IMR-90 (cell line): ENCODE measurements around the gene CTSF. TPM values are rescaled to one million over a fixed set of nuclear protein-coding genes. Genes with fewer than 3 reads are reported as not detected.
A peak's percentile ranks its signal among the peaks of the same experiment; 100 is the strongest.

Experiments used
- ATAC-seq: fragments of 200-7000 bp; cut with Tn5 transposase; 2 replicates; pipeline ENCODE4 v1.9.1; 2020; ENCODE audit warnings: low read depth, mild to moderate bottlenecking, moderate library complexity
- BruUV-seq: library from RNA; stranded (reverse); fragments of 400-500 nt; replicated peaks from 2 replicates; lab custom pipeline; 2021; lab: Mats Ljungman, UMichigan
- CTCF ChIA-PET: fragments of 300-600 bp; formaldehyde crosslinking; extraction: SDS; loops from one replicate; lab custom pipeline; 2021; ENCODE audit warnings: antibody characterized with exemption; lab: Yijun Ruan, JAX
- POLR2A ChIA-PET: fragments of 300-600 bp; sonication (Branson Sonifier 250); formaldehyde crosslinking; loops from one replicate; lab custom pipeline; 2022; ENCODE audit warnings: antibody characterized with exemption; ENCODE audit not compliant: unreplicated experiment; lab: Charles Lee
- DNase-seq: peaks from one replicate; pipeline ENCODE4 v3.0.0; 2013
- H2AFZ ChIP-seq: replicated peaks from 2 replicates; pipeline ENCODE3; 2013; ENCODE audit warnings: low read length, mild to moderate bottlenecking; ENCODE audit not compliant: poor library complexity
- H2AK5ac ChIP-seq: 2 replicates; pipeline ENCODE4 v1.6.1; 2013; ENCODE audit warnings: low read depth, low read length, inconsistent platforms
- H2AK9ac ChIP-seq: replicated peaks from 2 replicates; pipeline ENCODE3; 2013; ENCODE audit warnings: mild to moderate bottlenecking, low read depth, low read length, moderate library complexity; ENCODE audit not compliant: poor library complexity
- H2BK120ac ChIP-seq: 2 replicates; pipeline ENCODE4 v1.6.1; 2013; ENCODE audit warnings: low read depth, low read length, inconsistent platforms
- H2BK15ac ChIP-seq: 3 replicates; pipeline ENCODE4 v1.6.1; 2013; ENCODE audit warnings: low read depth, low read length, inconsistent platforms
- H2BK20ac ChIP-seq: 2 replicates; pipeline ENCODE4 v1.6.1; 2013; ENCODE audit warnings: low read depth, mild to moderate bottlenecking, inconsistent platforms, low read length, moderate library complexity
- H2BK5ac ChIP-seq: 2 replicates; pipeline ENCODE4 v1.6.1; 2013; ENCODE audit warnings: mild to moderate bottlenecking, low read depth, low read length, inconsistent platforms; ENCODE audit not compliant: poor library complexity, severe bottlenecking
- H3K14ac ChIP-seq: replicated peaks from 2 replicates; pipeline ENCODE4 v1.6.1; 2013; ENCODE audit warnings: low read depth, low read length, inconsistent platforms
- H3K18ac ChIP-seq: 2 replicates; pipeline ENCODE4 v1.6.1; 2013; ENCODE audit warnings: low read depth, low read length, control low read depth
- H3K23ac ChIP-seq: 2 replicates; pipeline ENCODE4 v1.6.1; 2013; ENCODE audit warnings: low read depth, low read length, inconsistent platforms
- H3K27ac ChIP-seq: 2 replicates; pipeline ENCODE4 v1.5.1; 2013; ENCODE audit warnings: mild to moderate bottlenecking, control low read depth, low read length; ENCODE audit not compliant: insufficient read depth
- H3K27me3 ChIP-seq: 2 replicates; pipeline ENCODE4 v1.6.1; 2013; ENCODE audit warnings: low read length; ENCODE audit not compliant: control insufficient read depth, insufficient read depth
- H3K36me3 ChIP-seq: 2 replicates; pipeline ENCODE4 v1.6.1; 2013; ENCODE audit warnings: low read length, mixed read lengths; ENCODE audit not compliant: control insufficient read depth, insufficient read depth
- H3K4ac ChIP-seq: 2 replicates; pipeline ENCODE4 v1.6.1; 2013; ENCODE audit warnings: low read depth, low read length, inconsistent platforms
- H3K4me1 ChIP-seq: 2 replicates; pipeline ENCODE4 v1.6.1; 2013; ENCODE audit warnings: low read length, mixed read lengths; ENCODE audit not compliant: control insufficient read depth, insufficient read depth
- H3K4me2 ChIP-seq: 2 replicates; pipeline ENCODE4 v1.6.1; 2013; ENCODE audit warnings: low read depth, mild to moderate bottlenecking, control low read depth, low read length, moderate library complexity
- H3K4me3 ChIP-seq: 2 replicates; pipeline ENCODE4 v1.5.1; 2013; ENCODE audit warnings: low read depth, mild to moderate bottlenecking, control low read depth, low read length, moderate library complexity; ENCODE audit not compliant: insufficient read depth
- H3K56ac ChIP-seq: 2 replicates; pipeline ENCODE4 v1.6.1; 2013; ENCODE audit warnings: low read length, inconsistent platforms; ENCODE audit not compliant: insufficient read depth; ENCODE audit errors: extremely low read depth
- H3K79me1 ChIP-seq, 2 experiments: 2 replicates each; pipeline ENCODE4 v1.6.1; 2013; ENCODE audit warnings: low read length in 2 of 2, inconsistent platforms in 1 of 2, low read depth in 1 of 2
- H3K9ac ChIP-seq: 2 replicates; pipeline ENCODE4 v1.6.1; 2013; ENCODE audit warnings: low read depth, low read length, control low read depth
- H3K9me1 ChIP-seq: 2 replicates; pipeline ENCODE4 v1.6.1; 2013; ENCODE audit warnings: low read length, inconsistent platforms; ENCODE audit not compliant: insufficient read depth
- H3K9me3 ChIP-seq: 2 replicates; pipeline ENCODE4 v1.6.1; 2013; ENCODE audit warnings: low read length; ENCODE audit not compliant: control insufficient read depth, insufficient read depth
- H4K20me1 ChIP-seq: 2 replicates; pipeline ENCODE4 v1.6.1; 2013; ENCODE audit warnings: low read length, inconsistent platforms; ENCODE audit not compliant: insufficient read depth
- H4K5ac ChIP-seq: 2 replicates; pipeline ENCODE4 v1.6.1; 2013; ENCODE audit warnings: mild to moderate bottlenecking, low read depth, low read length, control low read depth
- H4K8ac ChIP-seq, 2 experiments: 2 replicates each; pipeline ENCODE4 v1.6.1; 2013; ENCODE audit warnings: low read depth in 2 of 2, low read length in 2 of 2, control low read depth in 1 of 2, inconsistent platforms in 1 of 2
- H4K91ac ChIP-seq: 2 replicates; pipeline ENCODE4 v1.6.1; 2013; ENCODE audit warnings: low read depth, low read length, inconsistent platforms; ENCODE audit not compliant: insufficient read depth
- BHLHE40 ChIP-seq: fragments of 150-350 bp; IDR thresholded peaks from 2 replicates; pipeline ENCODE4 v1.6.1; 2016; ENCODE audit warnings: mild to moderate bottlenecking, low read depth, low read length
- CEBPB ChIP-seq: IDR thresholded peaks from 2 replicates; pipeline ENCODE4 v1.6.1; 2012; ENCODE audit warnings: low read depth, low read length, improper control_type of control experiment
- CHD1 ChIP-seq: IDR thresholded peaks from 2 replicates; pipeline ENCODE4 v1.6.1; 2012; ENCODE audit warnings: low read depth, low read length, improper control_type of control experiment
- FOS ChIP-seq: fragments of 150-350 bp; IDR thresholded peaks from 2 replicates; pipeline ENCODE4 v1.6.1; 2016; ENCODE audit warnings: low read depth, low read length
- MAFK ChIP-seq: IDR thresholded peaks from 2 replicates; pipeline ENCODE4 v1.6.1; 2012; ENCODE audit warnings: low read depth, low read length, improper control_type of control experiment
- MAZ ChIP-seq: IDR thresholded peaks from 2 replicates; pipeline ENCODE4 v1.6.1; 2012; ENCODE audit warnings: low read depth, mild to moderate bottlenecking, low read length, improper control_type of control experiment, moderate library complexity, borderline replicate concordance
- MXI1 ChIP-seq: IDR thresholded peaks from 2 replicates; pipeline ENCODE4 v1.6.1; 2012; ENCODE audit warnings: low read depth, mild to moderate bottlenecking, low read length, moderate library complexity, borderline replicate concordance
- NFE2L2 ChIP-seq: fragments of 150-350 bp; IDR thresholded peaks from 2 replicates; pipeline ENCODE4 v1.6.1; 2016; ENCODE audit warnings: low read depth, mild to moderate bottlenecking, low read length
- POLR2A ChIP-seq: IDR thresholded peaks from 2 replicates; pipeline ENCODE4 v1.6.1; 2012; ENCODE audit warnings: mild to moderate bottlenecking, low read depth, low read length
- RAD21 ChIP-seq: IDR thresholded peaks from 2 replicates; pipeline ENCODE4 v1.6.1; 2012; ENCODE audit warnings: low read length, improper control_type of control experiment
- RFX5 ChIP-seq: IDR thresholded peaks from 2 replicates; pipeline ENCODE4 v1.8.0; 2012; ENCODE audit warnings: low read depth, mild to moderate bottlenecking, low read length, moderate library complexity
- SMC3 ChIP-seq: fragments of 150-350 bp; IDR thresholded peaks from 2 replicates; pipeline ENCODE4 v1.6.1; 2016; ENCODE audit warnings: low read depth, mild to moderate bottlenecking, antibody characterized with exemption, low read length, moderate library complexity
- WGBS, 2 experiments: methylation state at CpG; one replicate each; pipeline versions ENCODE4 v1.1.5 to v1.1.7; 2013; ENCODE audit warnings: missing lambda C conversion rate in 2 of 2; ENCODE audit not compliant: insufficient read length in 1 of 2; ENCODE audit errors: extremely low coverage in 2 of 2; 5-methylcytosine and 5-hydroxymethylcytosine counted together
- dilution Hi-C: fragments of 300-500 bp; cut with HindIII; formaldehyde crosslinking; loops from one replicate; pipeline ENCODE4 v1.14.3; 2018; ENCODE audit warnings: low sequenced_read_pairs; ENCODE audit not compliant: unreplicated experiment
- in situ Hi-C: fragments of 300-500 bp; cut with MboI; formaldehyde crosslinking; loops from 3 replicates; pipeline ENCODE4 v1.14.3; 2019; ENCODE audit warnings: low sequenced_read_pairs, inconsistent platforms, mixed read lengths
- intact Hi-C: fragments of 100-400 bp; cut with micrococcal nuclease; formaldehyde crosslinking; loops from 2 replicates; pipeline ENCODE4 v1.10.0; 2022
- polyA plus RNA-seq, 3 experiments: library from polyadenylated mRNA; depleted of rRNA; stranded (reverse); fragments of >200 nt; gene quantifications; 2 replicates each; pipeline ENCODE4 v1.2.3, GENCODE V29; 2012; ENCODE audit warnings: low replicate concordance in 1 of 3
- total RNA-seq: library from RNA; depleted of rRNA; stranded (reverse); fragments of >200 nt; gene quantifications from 2 replicates; pipeline ENCODE4 v1.2.3, GENCODE V29; 2012
- TF ChIP-seq, protein P1 (sequence below): conservative IDR thresholded peaks from 2 replicates; pipeline ENCODE4 v1.5.1; 2012; ENCODE audit warnings: mild to moderate bottlenecking, low read depth, low read length, improper control_type of control experiment
- TF ChIP-seq, protein P2 (sequence below): fragments of 150-350 bp; IDR thresholded peaks from 2 replicates; pipeline ENCODE4 v1.6.1; 2017; ENCODE audit warnings: mild to moderate bottlenecking, antibody characterized with exemption, low read length, low read depth

CTSF gene
- total and polyA plus RNA-seq, 2 of the 4 experiments (the other 2 are of a cell fraction), result 4.1 to 16.0 TPM

DNA sequence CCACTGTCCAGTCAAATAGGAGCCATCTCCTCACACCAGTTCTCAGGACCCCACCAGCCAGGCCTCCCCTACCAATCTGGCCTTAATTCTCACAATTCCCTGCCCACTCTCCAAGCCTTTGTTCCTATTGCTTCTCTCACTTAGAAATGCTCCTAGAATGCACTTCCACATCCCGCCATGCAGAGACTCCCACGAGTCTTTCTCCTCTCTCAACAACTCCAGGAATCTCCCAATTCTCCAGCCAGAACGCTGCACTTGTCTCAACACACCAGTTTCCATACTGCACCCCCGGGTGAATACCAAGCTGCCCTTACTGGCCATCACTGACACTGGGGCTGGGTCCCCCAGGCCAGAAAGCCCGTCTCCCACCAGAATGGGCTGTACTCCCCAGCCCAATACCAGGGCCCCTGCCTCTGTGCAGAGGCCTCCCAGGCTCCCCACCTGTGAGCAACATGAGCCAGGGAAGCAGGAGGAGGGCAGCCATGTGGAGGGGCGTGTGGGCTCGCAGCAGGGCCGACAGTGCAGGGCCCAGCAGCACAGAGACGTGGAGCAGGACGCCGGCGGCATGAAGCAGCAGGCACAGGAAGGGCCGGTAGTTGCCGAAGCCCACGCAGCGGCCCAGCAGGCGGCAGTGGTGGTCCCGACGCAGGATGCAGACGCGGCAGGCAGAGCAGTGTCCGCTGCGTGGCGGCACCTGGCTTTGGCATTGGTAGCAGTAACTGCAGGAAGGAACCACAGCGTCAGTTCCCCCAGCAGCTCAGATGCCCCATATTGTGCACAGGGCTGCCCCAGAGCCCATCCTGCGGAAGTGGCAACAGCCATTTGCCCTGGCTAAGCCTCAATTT, 24.9 kb downstream of the CTSF start:
- no TSS peak for BruUV-seq
- H3K27me3 ChIP-seq, result peaks cover 15% of the 10 kb centered on the region; the same call in 1 of the 2 replicates
- H3K27ac ChIP-seq, result no peak overlapping the region
- ChIA-PET CTCF (no interaction called here), POLR2A (no interaction called here)
- H2BK20ac ChIP-seq, result no peak overlapping the region
- peak overlapping the region; percentile 77 for H2AFZ ChIP-seq
- peak overlapping the region; percentile 53 for H3K4me2 ChIP-seq
- peak overlapping the region; percentile 11; the same call in 1 of the 2 replicates for H3K4ac ChIP-seq
- H2AK5ac ChIP-seq, result no peak overlapping the region
- H3K23ac ChIP-seq, result peak overlapping the region; percentile 66
- 0 out of 2 replicates have a peak overlapping the region, but pooled peaks have one; percentile 18 for H4K5ac ChIP-seq
- DNase-seq (peak; percentile 57), ATAC-seq (peak; percentile 22)
- H2BK15ac ChIP-seq, result no peak overlapping the region
- H3K56ac ChIP-seq, result no peak overlapping the region
- peaks cover 23% of the 10 kb centered on the region; the same call in 1 of the 2 replicates for H3K36me3 ChIP-seq
- H3K4me3 ChIP-seq, result no peak overlapping the region
- 0 out of 2 replicates have a peak overlapping the region, but pooled peaks have one; percentile 2 for H3K14ac ChIP-seq
- peaks cover 6% of the 10 kb centered on the region for H3K4me1 ChIP-seq
- no peak overlapping the region for H2BK120ac ChIP-seq
- H4K8ac ChIP-seq, result peak overlapping the region in 1 of 2 experiments; percentile 51; a peak in 1 of 4 replicates
- 24% methylated on average over 11 of the region's 26 CpGs; no CpG with 5 or more reads in 1 of the 2 experiments for WGBS, 2 experiments
- H2AK9ac ChIP-seq, result peak overlapping the region; percentile 71
- H3K18ac ChIP-seq, result no peak overlapping the region
- dilution Hi-C loops, result no loop called here
- no peak overlapping the region for H2BK5ac ChIP-seq
- H3K9me3 ChIP-seq, result no peaks in the 10 kb centered on the region
- peak overlapping the region; percentile 7; the same call in 1 of the 2 replicates for H3K9ac ChIP-seq
- peaks cover 5% of the 10 kb centered on the region; the same call in 1 of the 2 replicates for H3K9me1 ChIP-seq
- in situ Hi-C loops, result no loop called here
- peaks cover 3 to 19% of the 10 kb centered on the region in 2 experiments; a peak in 2 of 4 replicates for H3K79me1 ChIP-seq
- H4K91ac ChIP-seq, result no peak overlapping the region
- H4K20me1 ChIP-seq, result peaks cover 4% of the 10 kb centered on the region; the same call in 1 of the 2 replicates
- intact Hi-C loops, result loop anchor here (1.0 kb wide), 2 partner anchors 135 to 291 kb away; no protein-coding TSS in a partner anchor
- TF ChIP-seq RFX5 (no peak), POLR2A (no peak), FOS (no peak), BHLHE40 (no peak), SMC3 (peak; percentile 61), MAZ (no peak), CHD1 (no peak), CEBPB (no peak), MAFK (no peak), MXI1 (peak; percentile 34; the same call in 1 of the 2 replicates), RAD21 (peak; percentile 62), NFE2L2 (no peak)
- TF ChIP-seq, protein P1, sequence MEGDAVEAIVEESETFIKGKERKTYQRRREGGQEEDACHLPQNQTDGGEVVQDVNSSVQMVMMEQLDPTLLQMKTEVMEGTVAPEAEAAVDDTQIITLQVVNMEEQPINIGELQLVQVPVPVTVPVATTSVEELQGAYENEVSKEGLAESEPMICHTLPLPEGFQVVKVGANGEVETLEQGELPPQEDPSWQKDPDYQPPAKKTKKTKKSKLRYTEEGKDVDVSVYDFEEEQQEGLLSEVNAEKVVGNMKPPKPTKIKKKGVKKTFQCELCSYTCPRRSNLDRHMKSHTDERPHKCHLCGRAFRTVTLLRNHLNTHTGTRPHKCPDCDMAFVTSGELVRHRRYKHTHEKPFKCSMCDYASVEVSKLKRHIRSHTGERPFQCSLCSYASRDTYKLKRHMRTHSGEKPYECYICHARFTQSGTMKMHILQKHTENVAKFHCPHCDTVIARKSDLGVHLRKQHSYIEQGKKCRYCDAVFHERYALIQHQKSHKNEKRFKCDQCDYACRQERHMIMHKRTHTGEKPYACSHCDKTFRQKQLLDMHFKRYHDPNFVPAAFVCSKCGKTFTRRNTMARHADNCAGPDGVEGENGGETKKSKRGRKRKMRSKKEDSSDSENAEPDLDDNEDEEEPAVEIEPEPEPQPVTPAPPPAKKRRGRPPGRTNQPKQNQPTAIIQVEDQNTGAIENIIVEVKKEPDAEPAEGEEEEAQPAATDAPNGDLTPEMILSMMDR, result peak; percentile 72
- TF ChIP-seq, protein P2, sequence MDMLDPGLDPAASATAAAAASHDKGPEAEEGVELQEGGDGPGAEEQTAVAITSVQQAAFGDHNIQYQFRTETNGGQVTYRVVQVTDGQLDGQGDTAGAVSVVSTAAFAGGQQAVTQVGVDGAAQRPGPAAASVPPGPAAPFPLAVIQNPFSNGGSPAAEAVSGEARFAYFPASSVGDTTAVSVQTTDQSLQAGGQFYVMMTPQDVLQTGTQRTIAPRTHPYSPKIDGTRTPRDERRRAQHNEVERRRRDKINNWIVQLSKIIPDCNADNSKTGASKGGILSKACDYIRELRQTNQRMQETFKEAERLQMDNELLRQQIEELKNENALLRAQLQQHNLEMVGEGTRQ, result no peak
